H1 (cell line): Measurements from ENCODE around the gene TRAF3. TPM values are rescaled to one million over a fixed set of nuclear protein-coding genes. Genes with fewer than 3 reads are reported as not detected.

Experiments
- CTCF ChIA-PET: fragments of 300-600 bp; sonication (Branson Sonifier 250); formaldehyde crosslinking; loops from one replicate; lab custom pipeline; 2021; ENCODE audit not compliant: partially characterized antibody; lab: Charles Lee
- POLR2A ChIA-PET: fragments of 300-600 bp; sonication (Branson Sonifier 250); formaldehyde crosslinking; loops from one replicate; lab custom pipeline; 2021; ENCODE audit warnings: inconsistent platforms; ENCODE audit not compliant: partially characterized antibody; lab: Charles Lee
- DNase-seq, 2 experiments: peaks; one replicate each; pipeline versions ENCODE4 v3.0.0 to v3.0.0-alpha.2; 2010 to 2022; ENCODE audit warnings: low spot score in 2 of 2, low read depth in 1 of 2, mixed read lengths in 1 of 2
- FAIRE-seq: peaks from 2 replicates; lab custom pipeline; 2011; peaks lifted over from hg19 to GRCh38; lab: Jason Lieb, UNC
- H2AFZ ChIP-seq: 2 replicates; pipeline ENCODE4 v1.8.1; 2012; ENCODE audit warnings: low read length, inconsistent platforms
- H2AK5ac ChIP-seq: 2 replicates; pipeline ENCODE4 v1.6.1; 2013; ENCODE audit warnings: low read depth, low read length
- H2BK120ac ChIP-seq: replicated peaks from 2 replicates; pipeline ENCODE3; 2013; ENCODE audit warnings: low read depth, low read length, inconsistent platforms
- H2BK12ac ChIP-seq: 2 replicates; pipeline ENCODE4 v1.6.1; 2013; ENCODE audit warnings: low read depth, low read length
- H2BK15ac ChIP-seq: 2 replicates; pipeline ENCODE4 v1.6.1; 2013; ENCODE audit warnings: low read length
- H2BK20ac ChIP-seq: 2 replicates; pipeline ENCODE4 v1.6.1; 2013; ENCODE audit warnings: low read length
- H2BK5ac ChIP-seq: 2 replicates; pipeline ENCODE4 v1.6.1; 2013; ENCODE audit warnings: low read depth, low read length
- H3K14ac ChIP-seq: 2 replicates; pipeline ENCODE4 v1.6.1; 2013; ENCODE audit warnings: inconsistent platforms; ENCODE audit not compliant: insufficient read length
- H3K18ac ChIP-seq: 2 replicates; pipeline ENCODE4 v1.6.1; 2013; ENCODE audit warnings: low read length; ENCODE audit errors: extremely low read depth
- H3K23ac ChIP-seq: 2 replicates; pipeline ENCODE4 v1.6.1; 2013; ENCODE audit warnings: inconsistent platforms; ENCODE audit not compliant: insufficient read length
- H3K23me2 ChIP-seq: 2 replicates; pipeline ENCODE4 v1.6.1; 2013; ENCODE audit warnings: low read depth, low read length
- H3K27ac ChIP-seq: 2 replicates; pipeline ENCODE4 v1.6.1; 2011; ENCODE audit warnings: low read depth, low read length, inconsistent platforms
- H3K27me3 ChIP-seq, 4 experiments: replicated peaks in 1 of 4; 1 replicate in 1 of 4; 2 replicates in 3 of 4; pipeline versions ENCODE4 v1.6.1 to v1.8.1; 2011 to 2013; ENCODE audit warnings: low read length in 3 of 4, mild to moderate bottlenecking in 3 of 4, inconsistent platforms in 2 of 4, mixed read lengths in 2 of 4, moderate library complexity in 1 of 4; ENCODE audit not compliant: control insufficient read depth in 3 of 4, insufficient read depth in 3 of 4; ENCODE audit errors: extremely low read depth in 1 of 4
- H3K36me3 ChIP-seq, 4 experiments: 2 replicates each; pipeline versions ENCODE4 v1.6.1 to v1.8.1; 2011 to 2013; ENCODE audit warnings: mild to moderate bottlenecking in 4 of 4, low read length in 3 of 4, moderate library complexity in 2 of 4, control low read depth in 1 of 4, inconsistent platforms in 1 of 4; ENCODE audit not compliant: insufficient read depth in 4 of 4, control insufficient read depth in 2 of 4
- H3K4ac ChIP-seq: replicated peaks from 2 replicates; pipeline ENCODE3; 2013; ENCODE audit warnings: low read length, low read depth, mixed read lengths, inconsistent platforms; ENCODE audit not compliant: insufficient read length
- H3K4me1 ChIP-seq, 4 experiments: replicated peaks in 1 of 4; 1 replicate in 1 of 4; 2 replicates in 3 of 4; pipeline versions ENCODE4 v1.6.1 to v1.8.1; 2011 to 2013; ENCODE audit warnings: low read length in 3 of 4, inconsistent platforms in 2 of 4, mixed read lengths in 1 of 4; ENCODE audit not compliant: insufficient read depth in 4 of 4, control insufficient read depth in 3 of 4
- H3K4me2 ChIP-seq, 2 experiments: 2 replicates each; pipeline versions ENCODE4 v1.6.1 to v1.8.1; 2011 to 2013; ENCODE audit warnings: low read depth in 2 of 2, low read length in 2 of 2, control low read depth in 1 of 2, inconsistent platforms in 1 of 2, mild to moderate bottlenecking in 1 of 2; ENCODE audit not compliant: insufficient read depth in 1 of 2
- H3K4me3 ChIP-seq, 4 experiments: fragments of 200-600, 300-600 bp in 1 of 4; sonication (generic), shearing (Covaris generic), sonication (Bioruptor Twin) in 1 of 4; 2 replicates each; pipeline versions ENCODE4 v1.5.1 to v1.8.1; 2011 to 2016; ENCODE audit warnings: low read length in 4 of 4, low read depth in 3 of 4, control low read depth in 2 of 4, inconsistent platforms in 2 of 4, mild to moderate bottlenecking in 2 of 4, mixed read lengths in 1 of 4, moderate library complexity in 1 of 4; ENCODE audit not compliant: insufficient read depth in 2 of 4; ENCODE audit errors: extremely low read depth in 1 of 4
- H3K56ac ChIP-seq: replicated peaks from 2 replicates; pipeline ENCODE3; 2013; ENCODE audit warnings: low read depth, mild to moderate bottlenecking, mixed read lengths, low read length, inconsistent platforms; ENCODE audit not compliant: insufficient read length
- H3K79me1 ChIP-seq: 2 replicates; pipeline ENCODE4 v1.6.1; 2013; ENCODE audit warnings: low read depth, low read length, control low read depth
- H3K79me2 ChIP-seq, 2 experiments: 2 replicates each; pipeline versions ENCODE4 v1.6.1 to v1.8.1; 2012 to 2013; ENCODE audit warnings: low read length in 2 of 2, mild to moderate bottlenecking in 2 of 2, inconsistent platforms in 1 of 2; ENCODE audit not compliant: insufficient read depth in 2 of 2, control insufficient read depth in 1 of 2
- H3K9ac ChIP-seq, 4 experiments: replicated peaks in 1 of 4; 1 replicate in 1 of 4; 2 replicates in 3 of 4; pipeline versions ENCODE4 v1.6.1 to v1.8.1; 2011 to 2013; ENCODE audit warnings: low read depth in 3 of 4, low read length in 3 of 4, control low read depth in 2 of 4, mild to moderate bottlenecking in 2 of 4, moderate library complexity in 2 of 4, inconsistent platforms in 1 of 4; ENCODE audit errors: extremely low read depth in 1 of 4
- H3K9me3 ChIP-seq, 2 experiments: 2 replicates each; pipeline versions ENCODE4 v1.6.1 to v1.8.1; 2012 to 2013; ENCODE audit warnings: mild to moderate bottlenecking in 2 of 2, moderate library complexity in 2 of 2, control low read depth in 1 of 2, inconsistent platforms in 1 of 2, low read depth in 1 of 2, low read length in 1 of 2, mixed read lengths in 1 of 2; ENCODE audit not compliant: insufficient read depth in 2 of 2
- H4K20me1 ChIP-seq, 2 experiments: replicated peaks in 1 of 2; 2 replicates each; pipeline versions ENCODE3 to v1.8.1; 2011 to 2013; ENCODE audit warnings: inconsistent platforms in 2 of 2, low read length in 2 of 2, mild to moderate bottlenecking in 1 of 2; ENCODE audit not compliant: insufficient read depth in 2 of 2, control insufficient read depth in 1 of 2
- H4K5ac ChIP-seq: 2 replicates; pipeline ENCODE4 v1.6.1; 2013; ENCODE audit warnings: low read length, low read depth, mixed read lengths, inconsistent platforms; ENCODE audit not compliant: insufficient read length
- H4K8ac ChIP-seq: 2 replicates; pipeline ENCODE4 v1.8.0; 2013; ENCODE audit warnings: mild to moderate bottlenecking, moderate library complexity, low read length, inconsistent platforms; ENCODE audit not compliant: insufficient read depth; ENCODE audit errors: extremely low read depth
- H4K91ac ChIP-seq: replicated peaks from 2 replicates; pipeline ENCODE3; 2013; ENCODE audit warnings: low read length, mixed read lengths, inconsistent platforms; ENCODE audit not compliant: insufficient read length
- CBX5 ChIP-seq: fragments of 300-800, 300-1000 bp; sonication (generic); IDR thresholded peaks from 2 replicates; pipeline ENCODE4 v1.7.1; 2016; ENCODE audit warnings: antibody characterized with exemption, low read length, low read depth
- CHD1 ChIP-seq: IDR thresholded peaks from 2 replicates; pipeline ENCODE4 v1.6.1; 2012; ENCODE audit warnings: low read depth, low read length, improper control_type of control experiment
- CHD2 ChIP-seq: IDR thresholded peaks from 2 replicates; pipeline ENCODE4 v1.6.1; 2012; ENCODE audit warnings: low read length, improper control_type of control experiment
- EGR1 ChIP-seq: IDR thresholded peaks from 2 replicates; pipeline ENCODE4 v1.6.1; 2011; ENCODE audit warnings: low read depth, low read length, borderline replicate concordance
- EZH2 ChIP-seq: fragments of 200-600 bp; sonication (generic); IDR thresholded peaks from 2 replicates; pipeline ENCODE4 v1.7.1; 2012; ENCODE audit warnings: low read depth, mild to moderate bottlenecking, moderate library complexity, low read length, inconsistent platforms; ENCODE audit not compliant: severe bottlenecking
- JUN ChIP-seq: IDR thresholded peaks from 2 replicates; pipeline ENCODE4 v1.6.1; 2011; ENCODE audit warnings: low read depth, mild to moderate bottlenecking, improper control_type of control experiment, low read length
- KDM4A ChIP-seq: IDR thresholded peaks from one replicate; pipeline ENCODE4 v1.7.1; 2012; ENCODE audit warnings: low read depth, mild to moderate bottlenecking, moderate library complexity, low read length, inconsistent platforms; ENCODE audit not compliant: severe bottlenecking
- NRF1 ChIP-seq: IDR thresholded peaks from 2 replicates; pipeline ENCODE4 v1.6.1; 2011; ENCODE audit warnings: mild to moderate bottlenecking, low read depth, low read length, improper control_type of control experiment
- POLR2AphosphoS5 ChIP-seq: IDR thresholded peaks from 2 replicates; pipeline ENCODE4 v1.6.1; 2011; ENCODE audit warnings: low read depth, low read length
- RXRA ChIP-seq: IDR thresholded peaks from 2 replicates; pipeline ENCODE4 v1.6.1; 2011; ENCODE audit warnings: low read depth, mild to moderate bottlenecking, low read length, moderate library complexity; ENCODE audit not compliant: insufficient read depth
- SIX5 ChIP-seq: IDR thresholded peaks from 2 replicates; pipeline ENCODE4 v1.6.1; 2011; ENCODE audit warnings: mild to moderate bottlenecking, low read depth, low read length
- SP2 ChIP-seq: IDR thresholded peaks from 2 replicates; pipeline ENCODE4 v1.6.1; 2012; ENCODE audit warnings: mild to moderate bottlenecking, low read length, inconsistent platforms
- SP4 ChIP-seq: IDR thresholded peaks from 2 replicates; pipeline ENCODE4 v1.6.1; 2012; ENCODE audit warnings: low read length, inconsistent platforms
- TAF1 ChIP-seq: IDR thresholded peaks from 2 replicates; pipeline ENCODE4 v1.6.1; 2011; ENCODE audit warnings: mild to moderate bottlenecking, low read depth, low read length
- WGBS, 2 experiments: shearing (Covaris generic) in 1 of 2; methylation state at CpG; one replicate each; pipeline versions ENCODE4 v1.1.6 to v1.1.7; 2013 to 2015; ENCODE audit warnings: low lambda C conversion rate in 2 of 2, mixed read lengths in 2 of 2, inconsistent platforms in 1 of 2, low coverage in 1 of 2, missing lambda C conversion rate in 1 of 2; ENCODE audit not compliant: insufficient replicate concordance in 2 of 2, insufficient coverage in 1 of 2, insufficient read length in 1 of 2; ENCODE audit errors: extremely low coverage in 1 of 2, missing lambda C conversion rate in 1 of 2; 5-methylcytosine and 5-hydroxymethylcytosine counted together
- polyA plus RNA-seq, 7 experiments: library from polyadenylated mRNA; depleted of rRNA in 3 of 7; stranded (reverse) in 5 of 7; unstranded in 2 of 7; fragments of >200 nt in 5 of 7; fragments of 200-250 nt in 2 of 7; gene quantifications; 1 replicate in 5 of 7; 2 replicates in 1 of 7; 4 replicates in 1 of 7; pipeline versions ENCODE4 v1.2.1 to v1.2.3, GENCODE V29; 2011 to 2013; ENCODE audit warnings: missing spikeins in 2 of 7, mixed read lengths in 2 of 7
- total RNA-seq: library from RNA; stranded (reverse); fragmentation: NEBNext Ultra II Directional; extraction: Animal tissue kit (Norgen Biotek cat#: 25700); gene quantifications from 2 replicates; pipeline ENCODE4 v1.2.1, GENCODE V29; 2021

The TRAF3 gene
- total and polyA plus RNA-seq, 2 of the 8 experiments (the other 6 are each of a cell fraction or from before 2014, with no cell fraction given) = 5.8 to 12.1 TPM

- no peaks in the 10 kb centered on the region for H3K23me2 ChIP-seq
- H3K4ac ChIP-seq = no peak overlapping the region
- POLR2A ChIA-PET = interaction anchor here (1.6 kb wide), 1 partner anchor 18 kb away, joined by 5 read pairs; no protein-coding TSS in a partner anchor
- H4K8ac ChIP-seq = no peak overlapping the region
- no peaks in the 10 kb centered on the region for H4K20me1 ChIP-seq
- no peak overlapping the region for H3K4me2 ChIP-seq
- CTCF ChIA-PET = interaction anchor here (2.1 to 8.4 kb wide), 2 partner anchors 74 to 150 kb away, joined by 6 to 63 read pairs; no protein-coding TSS in a partner anchor
- H4K5ac ChIP-seq = no peak overlapping the region
- H2BK120ac ChIP-seq = no peak overlapping the region
- H3K79me2 ChIP-seq = no peaks in the 10 kb centered on the region
- no peak overlapping the region for H4K91ac ChIP-seq
- H2BK20ac ChIP-seq = no peak overlapping the region
- H3K27ac ChIP-seq = no peak overlapping the region
- H3K27me3 ChIP-seq = no peaks in the 10 kb centered on the region
- H2BK15ac ChIP-seq = no peak overlapping the region
- H3K14ac ChIP-seq = no peak overlapping the region
- no peak overlapping the region for H3K4me3 ChIP-seq
- DNase-seq (no peak), FAIRE-seq (no peak)
- H3K23ac ChIP-seq = no peak overlapping the region
- H2BK12ac ChIP-seq = 0 out of 2 replicates have a peak overlapping the region, but pooled peaks have one; percentile 60
- H3K79me1 ChIP-seq = no peaks in the 10 kb centered on the region
- WGBS, 2 experiments = 88% methylated on average over 19 of the region's 19 CpGs; no CpG with 5 or more reads in 1 of the 2 experiments
- no peak overlapping the region for H3K56ac ChIP-seq
- H2AFZ ChIP-seq = 0 out of 2 replicates have a peak overlapping the region, but pooled peaks have one; percentile 52
- no peak overlapping the region for H2AK5ac ChIP-seq
- no peak overlapping the region for H3K9ac ChIP-seq
- H2BK5ac ChIP-seq = no peak overlapping the region
- no peaks in the 10 kb centered on the region for H3K36me3 ChIP-seq
- H3K18ac ChIP-seq = no peak overlapping the region
- H3K9me3 ChIP-seq = no peaks in the 10 kb centered on the region
- H3K4me1 ChIP-seq = peaks cover 0 to 4% (median 0%) of the 10 kb centered on the region in 4 experiments; a peak in 2 of 7 replicates
- TF ChIP-seq JUN (no peak), NRF1 (no peak), SIX5 (no peak), CBX5 (no peak), POLR2AphosphoS5 (no peak), SP2 (no peak), EZH2 (no peak), RXRA (no peak), EGR1 (no peak), KDM4A (no peak), TAF1 (no peak), SP4 (no peak), CHD1 (no peak), CHD2 (no peak)
Observed at GRCh38 chr14:102768223-102769048, 8.8 kb upstream of the TRAF3 start.
